ENCODE results near the gene NOP16. TPM values are rescaled to one million over a fixed set of nuclear protein-coding genes. Genes with fewer than 3 reads are reported as not detected.

The NOP16 gene
- total and polyA plus RNA-seq, 2 of the 13 experiments (the other 11 are each of a cell fraction or from before 2014, with no cell fraction given): 43.3 to 48.4 TPM

DNA sequence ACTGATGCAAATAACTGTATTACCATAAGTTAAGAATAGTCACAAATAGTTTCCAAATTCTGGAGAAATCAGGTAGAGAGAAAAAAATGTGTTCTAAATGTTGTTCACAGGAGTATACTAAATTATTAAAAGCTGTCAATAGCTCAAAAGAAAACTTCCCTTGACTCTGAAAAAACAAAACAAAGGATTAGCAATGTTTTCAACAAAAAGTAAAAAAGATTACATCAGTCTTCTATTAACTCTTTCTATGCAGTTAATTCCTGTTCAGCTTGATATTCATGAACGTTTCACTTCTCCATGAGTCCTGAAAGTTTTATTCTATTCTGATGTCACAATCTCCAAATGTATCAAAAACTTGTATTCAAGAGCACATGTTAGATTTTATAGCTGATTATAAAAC is 37.4 kb upstream of the NOP16 start (continued):
- TF ChIP-seq, protein P1, sequence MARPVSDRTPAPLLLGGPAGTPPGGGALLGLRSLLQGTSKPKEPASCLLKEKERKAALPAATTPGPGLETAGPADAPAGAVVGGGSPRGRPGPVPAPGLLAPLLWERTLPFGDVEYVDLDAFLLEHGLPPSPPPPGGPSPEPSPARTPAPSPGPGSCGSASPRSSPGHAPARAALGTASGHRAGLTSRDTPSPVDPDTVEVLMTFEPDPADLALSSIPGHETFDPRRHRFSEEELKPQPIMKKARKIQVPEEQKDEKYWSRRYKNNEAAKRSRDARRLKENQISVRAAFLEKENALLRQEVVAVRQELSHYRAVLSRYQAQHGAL (CRISPR knock-in tag; IDR thresholded peaks at IDR 0.05; ENCODE audit: not compliant biosample characterization): no peak
- TF ChIP-seq, protein P2, sequence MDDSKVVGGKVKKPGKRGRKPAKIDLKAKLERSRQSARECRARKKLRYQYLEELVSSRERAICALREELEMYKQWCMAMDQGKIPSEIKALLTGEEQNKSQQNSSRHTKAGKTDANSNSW (CRISPR knock-in tag; IDR thresholded peaks at IDR 0.05; ENCODE audit: borderline replicate concordance): no peak
- TF ChIP-seq MAFF (IDR thresholded peaks at IDR 0.05; ENCODE audit: low read depth, low read length) (no peak), HOXA7 (CRISPR knock-in tag; IDR thresholded peaks at IDR 0.05) (no peak), ZNF563 (CRISPR knock-in tag; IDR thresholded peaks at IDR 0.05) (no peak)

DNA sequence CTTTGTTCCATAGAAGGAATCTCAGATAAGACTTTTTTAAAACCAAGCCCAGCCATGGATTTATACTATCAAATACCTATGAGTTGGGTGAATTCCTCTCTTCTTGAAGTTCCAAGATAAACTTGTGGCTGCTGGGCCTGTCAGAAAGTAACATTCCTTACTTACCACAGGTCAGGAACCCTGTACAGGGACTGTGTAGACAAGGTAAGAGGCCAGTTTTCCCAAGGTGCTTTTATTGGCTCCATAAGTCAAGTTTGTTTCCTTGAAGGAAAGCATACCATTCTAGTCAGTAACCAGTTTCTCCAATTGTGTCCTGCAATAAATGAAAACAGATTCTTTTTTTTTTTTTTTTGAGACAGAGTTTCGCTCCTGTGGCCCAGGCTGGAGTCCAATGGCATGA is 36.7 kb upstream of the NOP16 start:
- H3K27me3 ChIP-seq (ENCODE audit: control insufficient read depth in 1 of 2, insufficient read depth in 2 of 2, low read length in 2 of 2): no peaks in the 10 kb centered on the region
- intact Hi-C loops (cut with micrococcal nuclease; ENCODE audit: unreplicated experiment) (no loop called here), in situ Hi-C loops (cut with HindIII; ENCODE audit: extremely low pct_ligation_motif_present, low pct_unique_long_range_greater_than_20kb) (loop anchor here (25.0 kb wide), 1 partner anchor 563 kb away; the partner anchor contains the start of gene CPLX2)
- 48% methylated on average over 1 of the region's 1 CpG for WGBS (ENCODE audit: low lambda C conversion rate)
- H3K4me1 ChIP-seq (ENCODE audit: insufficient read depth, low read length): peaks cover 6% of the 10 kb centered on the region
- H3K4me3 ChIP-seq (replicated peaks in 1 of 3; ENCODE audit: insufficient read depth in 1 of 3, low read depth in 2 of 3, low read length in 3 of 3): no peak overlapping the region
- no peaks in the 10 kb centered on the region for H3K9me3 ChIP-seq (ENCODE audit: low read length)
- DNase-seq (ENCODE audit: low spot score) (no peak), FAIRE-seq (no peak), ATAC-seq (no peak)
- no peak overlapping the region for H2AFZ ChIP-seq (ENCODE audit: low read length)
- no peak overlapping the region for H3K4me2 ChIP-seq (ENCODE audit: low read depth, low read length)
- H4K20me1 ChIP-seq (ENCODE audit: insufficient read depth, low read length): no peaks in the 10 kb centered on the region
- TF ChIP-seq, protein P3, sequence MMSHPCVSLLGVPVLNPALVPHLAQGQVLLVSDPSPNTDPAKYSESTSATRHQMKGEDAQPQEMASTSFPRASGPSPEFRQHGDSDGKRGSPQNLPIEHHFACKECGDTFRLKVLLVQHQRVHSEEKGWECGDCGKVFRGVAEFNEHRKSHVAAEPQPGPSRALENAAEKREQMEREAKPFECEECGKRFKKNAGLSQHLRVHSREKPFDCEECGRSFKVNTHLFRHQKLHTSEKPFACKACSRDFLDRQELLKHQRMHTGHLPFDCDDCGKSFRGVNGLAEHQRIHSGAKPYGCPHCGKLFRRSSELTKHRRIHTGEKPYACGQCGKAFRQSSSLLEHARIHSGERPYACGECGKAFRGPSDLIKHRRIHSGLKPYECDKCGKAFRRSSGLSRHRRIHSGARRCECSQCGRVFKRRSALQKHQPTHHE (CRISPR knock-in tag; IDR thresholded peaks at IDR 0.05; ENCODE audit: borderline replicate concordance): no peak
- no peak overlapping the region for H3K27ac ChIP-seq (ENCODE audit: extremely low read length, insufficient read depth, low read length)
- BruUV-seq (replicated peaks): no TSS peak
- H3K79me2 ChIP-seq (ENCODE audit: insufficient read depth, low read length): no peaks in the 10 kb centered on the region
- H3K36me3 ChIP-seq (replicated peaks in 1 of 2; ENCODE audit: control insufficient read depth in 1 of 2, insufficient read depth in 2 of 2, low read length in 2 of 2): no peaks in the 10 kb centered on the region
- ChIA-PET CTCF (ENCODE audit: low intra/inter-chr PET ratio, low total read pairs) (no interaction called here), POLR2A (no interaction called here)
- no peak overlapping the region for H3K9ac ChIP-seq (ENCODE audit: insufficient read depth, low read depth, low read length)
